ENCODE data around the gene NUMB.

DNA sequence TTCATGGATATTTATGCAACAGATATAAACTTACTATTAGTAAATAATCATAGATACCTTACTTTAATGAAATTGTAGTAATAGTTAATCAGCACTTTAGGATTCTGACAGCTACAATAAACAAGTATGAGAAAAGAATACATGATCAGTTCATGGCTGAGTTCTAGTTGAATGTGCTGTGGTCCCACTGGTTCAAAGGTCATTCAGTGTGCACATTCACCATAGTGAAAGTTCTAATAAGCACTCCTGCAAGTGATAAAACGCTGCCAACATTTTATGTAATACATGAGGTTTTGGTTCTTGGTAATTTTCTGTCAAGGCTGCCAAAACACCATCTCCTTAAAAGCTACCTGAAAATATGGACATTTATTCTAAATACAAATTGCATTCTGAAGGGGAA, 92.6 kb downstream of the NUMB start:
- TF ChIP-seq GATA2 (IDR thresholded peaks at IDR 0.05; ENCODE audit: low read depth, low read length) = no peak
- TF ChIP-seq GATA3 (IDR thresholded peaks at IDR 0.05; ENCODE audit: low read depth, low read length) = no peak
